GM12878 (cell line): Measurements from ENCODE around the gene PPL. TPM values are rescaled to one million over a fixed set of nuclear protein-coding genes. Genes with fewer than 3 reads are reported as not detected.

Experiments used
- ATAC-seq: fragments of 200-7000 bp; cut with Tn5 transposase; 3 replicates; pipeline ENCODE4 v1.9.1; 2020; ENCODE audit warnings: mild to moderate bottlenecking, moderate library complexity
- BruUV-seq: library from RNA; stranded (reverse); fragments of 400-500 nt; replicated peaks from 2 replicates; lab custom pipeline; 2021; lab: Mats Ljungman, UMichigan
- CTCF ChIA-PET: fragments of 300-600 bp; sonication (Branson Sonifier 250); formaldehyde crosslinking; extraction: SDS; loops from one replicate; lab custom pipeline; 2021; ENCODE audit warnings: inconsistent platforms; lab: Yijun Ruan, JAX
- POLR2A ChIA-PET: fragments of 350-600 bp; formaldehyde crosslinking; extraction: SDS; loops from one replicate; lab custom pipeline; 2021; ENCODE audit warnings: inconsistent platforms; lab: Charles Lee
- RAD21 ChIA-PET: fragments of 300-600 bp; sonication (Branson Sonifier 250); formaldehyde crosslinking; loops from one replicate; lab custom pipeline; 2023; ENCODE audit warnings: antibody characterized with exemption; ENCODE audit not compliant: unreplicated experiment; lab: Charles Lee
- SMC1A ChIA-PET: fragments of 300-600 bp; sonication (Branson Sonifier 250); formaldehyde crosslinking; loops from one replicate; lab custom pipeline; 2023; ENCODE audit not compliant: unreplicated experiment, uncharacterized antibody; lab: Charles Lee
- DNase-seq: peaks from one replicate; pipeline ENCODE4 v3.0.0-alpha.2; 2011; ENCODE audit warnings: low read depth, low spot score
- FAIRE-seq: peaks from 3 replicates; lab custom pipeline; 2011; peaks lifted over from hg19 to GRCh38; lab: Jason Lieb, UNC
- H2AFZ ChIP-seq: 2 replicates; pipeline ENCODE4 v1.6.0; 2011; ENCODE audit warnings: low read depth, low read length, control low read depth; ENCODE audit not compliant: control insufficient read depth
- H3K27ac ChIP-seq: 2 replicates; pipeline ENCODE4 v1.5.1; 2011; ENCODE audit warnings: control low read depth; ENCODE audit not compliant: control insufficient read depth, insufficient read depth
- H3K27me3 ChIP-seq, 2 experiments: replicated peaks in 1 of 2; 2 replicates each; pipeline versions ENCODE4 v1.6.0 to v1.6.1; 2011; ENCODE audit warnings: low read length in 1 of 2; ENCODE audit not compliant: control insufficient read depth in 2 of 2, insufficient read depth in 2 of 2
- H3K36me3 ChIP-seq, 2 experiments: 2 replicates each; pipeline ENCODE4 v1.5.1; 2011; ENCODE audit warnings: low read length in 1 of 2; ENCODE audit not compliant: control insufficient read depth in 2 of 2, insufficient read depth in 2 of 2
- H3K4me1 ChIP-seq: 2 replicates; pipeline ENCODE4 v1.6.1; 2011; ENCODE audit warnings: mild to moderate bottlenecking, low read length, moderate library complexity, mixed read lengths; ENCODE audit not compliant: control insufficient read depth, insufficient read depth
- H3K4me2 ChIP-seq: 2 replicates; pipeline ENCODE4 v1.6.0; 2011; ENCODE audit warnings: control low read depth; ENCODE audit not compliant: control insufficient read depth, insufficient read depth
- H3K4me3 ChIP-seq: fragments of 200-600 bp; sonication (generic); 2 replicates; pipeline ENCODE4 v1.5.1; 2016
- H3K79me2 ChIP-seq: 2 replicates; pipeline ENCODE4 v1.6.0; 2011; ENCODE audit warnings: low read length; ENCODE audit not compliant: control insufficient read depth, insufficient read depth
- H3K9ac ChIP-seq: 2 replicates; pipeline ENCODE4 v1.8.0; 2011; ENCODE audit warnings: low read length, control low read depth, mixed read lengths; ENCODE audit not compliant: control insufficient read depth, insufficient read depth
- H3K9me3 ChIP-seq: replicated peaks from 3 replicates; pipeline ENCODE4 v1.5.1; 2011; ENCODE audit warnings: mild to moderate bottlenecking, low read length; ENCODE audit not compliant: control insufficient read depth, insufficient read depth
- H4K20me1 ChIP-seq: 2 replicates; pipeline ENCODE4 v1.6.0; 2011; ENCODE audit not compliant: control insufficient read depth, insufficient read depth
- BHLHE40 ChIP-seq, 2 experiments: fragments of 450-650 bp in 1 of 2; IDR thresholded peaks; 2 replicates each; pipeline ENCODE4 v1.6.1; 2011 to 2017; ENCODE audit warnings: low read depth in 2 of 2, borderline replicate concordance in 1 of 2, improper control_type of control experiment in 1 of 2, low read length in 1 of 2, mild to moderate bottlenecking in 1 of 2
- CREM ChIP-seq: IDR thresholded peaks from 2 replicates; pipeline ENCODE4 v1.6.1; 2014; ENCODE audit warnings: antibody characterized with exemption, low read depth
- IKZF2 ChIP-seq, 2 experiments: fragments of 450-650 bp; IDR thresholded peaks; 2 replicates each; pipeline ENCODE4 v1.6.1; 2017; ENCODE audit warnings: mild to moderate bottlenecking in 2 of 2, moderate library complexity in 2 of 2
- KAT2A ChIP-seq: conservative IDR thresholded peaks from 2 replicates; pipeline ENCODE4 v1.6.1; 2011; ENCODE audit warnings: low read depth, low read length; ENCODE audit not compliant: control insufficient read depth
- MEF2A ChIP-seq: IDR thresholded peaks from 2 replicates; pipeline ENCODE4 v1.6.1; 2011; ENCODE audit warnings: low read depth, mild to moderate bottlenecking, low read length, moderate library complexity; ENCODE audit not compliant: insufficient read depth
- WGBS: methylation state at CpG from one replicate; pipeline ENCODE4 v1.1.6; 2016; ENCODE audit warnings: low lambda C conversion rate; ENCODE audit not compliant: insufficient replicate concordance, insufficient coverage; ENCODE audit errors: missing lambda C conversion rate; 5-methylcytosine and 5-hydroxymethylcytosine counted together
- in situ Hi-C: fragments of 300-500 bp; cut with MboI; formaldehyde crosslinking; loops from 9 replicates; pipeline ENCODE4 v1.14.3; 2018; ENCODE audit warnings: mixed read lengths
- intact Hi-C: fragments of 100-400 bp; cut with micrococcal nuclease; formaldehyde crosslinking; loops from one replicate; pipeline ENCODE4 v1.14.2; 2022; ENCODE audit not compliant: unreplicated experiment
- polyA plus RNA-seq, 11 experiments: library from polyadenylated mRNA; depleted of rRNA in 4 of 11; unstranded in 6 of 11; stranded (reverse) in 5 of 11; fragments of >200 nt; fragmentation: Nextera tagmentation in 4 of 11; fragmentation: Illumina TruSeq in 1 of 11; extraction: Ambion mirVana in 4 of 11; extraction: Trizol in 1 of 11; gene quantifications; 1 replicate in 1 of 11; 2 replicates in 10 of 11; pipeline versions ENCODE4 v1.2.1 to v1.2.3, GENCODE V29; 2011 to 2016; ENCODE audit warnings: inconsistent platforms in 2 of 11, missing spikeins in 2 of 11, low read depth in 1 of 11
- total RNA-seq, 4 experiments: library from RNA; depleted of rRNA in 3 of 4; stranded (reverse); fragments of >200 nt in 3 of 4; fragmentation: Illumina TruSeq in 1 of 4; extraction: Trizol in 1 of 4; gene quantifications; 2 replicates each; pipeline versions ENCODE4 v1.2.1 to v1.2.3, GENCODE V29; 2013 to 2021
- TF ChIP-seq, protein P1 (sequence below): fragments of 450-650 bp; IDR thresholded peaks from 2 replicates; pipeline ENCODE4 v1.6.1; 2018; ENCODE audit warnings: mild to moderate bottlenecking, low read depth, moderate library complexity; ENCODE audit not compliant: partially characterized antibody
- TF ChIP-seq, protein P2 (sequence below): IDR thresholded peaks from 2 replicates; pipeline ENCODE4 v1.6.1; 2012; ENCODE audit warnings: improper control_type of control experiment, low read depth, low read length; ENCODE audit not compliant: insufficient replicate concordance
- TF ChIP-seq, protein P3 (sequence below): fragments of 450-650 bp; IDR thresholded peaks from 2 replicates; pipeline ENCODE4 v1.6.1; 2017; ENCODE audit warnings: low read depth, mild to moderate bottlenecking, moderate library complexity
- TF ChIP-seq, protein P4 (sequence below): fragments of 150-350 bp; IDR thresholded peaks from 2 replicates; pipeline ENCODE4 v1.6.1; 2014; ENCODE audit warnings: mild to moderate bottlenecking, low read depth, low read length

PPL gene
- total and polyA plus RNA-seq, 10 of the 15 experiments (the other 5 are each of a cell fraction or from before 2014, with no cell fraction given) = 0.03 to 0.47 (median 0.05) TPM; not detected in 2

DNA sequence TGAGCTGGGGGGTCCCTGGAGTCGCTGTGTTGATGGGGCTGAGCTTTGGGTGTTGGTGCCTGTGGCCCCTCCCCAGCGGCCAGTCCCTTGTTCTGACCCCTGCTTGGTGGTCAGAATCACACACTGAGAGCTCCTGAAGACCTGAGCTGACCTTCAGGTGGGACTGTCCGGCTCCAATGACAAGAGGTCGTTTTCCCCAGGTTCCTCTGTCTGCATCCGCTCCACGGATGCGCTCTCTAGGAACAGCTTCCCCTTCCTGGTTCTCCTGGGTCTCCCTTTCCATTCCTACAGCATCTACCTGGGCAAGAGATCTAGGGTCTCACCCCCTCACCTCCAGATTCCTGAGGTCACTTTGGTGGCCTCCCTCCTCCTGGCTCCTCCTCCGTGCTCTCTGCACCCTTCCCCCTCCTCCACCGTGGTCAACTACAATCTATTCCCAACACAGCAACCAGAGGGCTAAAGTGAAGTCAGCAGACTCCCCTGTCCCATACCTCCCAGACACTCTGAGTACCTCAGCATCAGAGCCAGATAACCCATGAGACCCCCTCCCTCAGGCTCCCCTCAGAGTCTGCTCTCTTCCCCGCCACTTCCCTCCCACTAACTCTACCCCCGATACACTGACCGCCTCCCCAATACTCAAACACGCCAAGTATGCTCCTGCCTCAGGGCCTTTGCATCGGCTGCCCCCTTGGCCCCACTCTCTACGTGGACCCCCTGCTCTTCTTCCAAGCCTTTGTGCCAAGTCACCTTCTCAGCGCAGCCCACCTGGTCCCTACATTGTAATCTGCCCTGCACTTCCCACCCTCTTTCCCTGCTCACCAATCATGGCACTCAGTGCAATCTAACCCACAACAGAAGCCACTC, 12.2 kb upstream of the PPL start:
- SMC1A ChIA-PET = no interaction called here
- intact Hi-C loops (no loop called here), in situ Hi-C loops (no loop called here)
- no peak overlapping the region for H3K4me3 ChIP-seq
- no peak overlapping the region for H3K9ac ChIP-seq
- no peaks in the 10 kb centered on the region for H3K9me3 ChIP-seq
- no peak for DNase-seq
- no peaks in the 10 kb centered on the region for H3K4me1 ChIP-seq
- no peak overlapping the region for H2AFZ ChIP-seq
- H4K20me1 ChIP-seq = no peaks in the 10 kb centered on the region
- no peaks in the 10 kb centered on the region for H3K36me3 ChIP-seq
- no peak overlapping the region for H3K27ac ChIP-seq
- BruUV-seq = no TSS peak
- no peak for ATAC-seq
- RAD21 ChIA-PET = no interaction called here
- H3K27me3 ChIP-seq = no peaks in the 10 kb centered on the region
- 51% methylated on average over 16 of the region's 16 CpGs for WGBS
- no peaks in the 10 kb centered on the region for H3K79me2 ChIP-seq
- no peak overlapping the region for H3K4me2 ChIP-seq
- POLR2A ChIA-PET = no interaction called here
- FAIRE-seq = no peak
- CTCF ChIA-PET = no interaction called here
- TF ChIP-seq MEF2A (no peak), KAT2A (no peak), IKZF2 (IDR thresholded peaks at IDR 0.05) (no peak), BHLHE40 (IDR thresholded peaks at IDR 0.05; ENCODE audit: borderline replicate concordance in 1 of 2, low read depth in 2 of 2, low read length in 1 of 2) (no peak), CREM (no peak)
- TF ChIP-seq, protein P1, sequence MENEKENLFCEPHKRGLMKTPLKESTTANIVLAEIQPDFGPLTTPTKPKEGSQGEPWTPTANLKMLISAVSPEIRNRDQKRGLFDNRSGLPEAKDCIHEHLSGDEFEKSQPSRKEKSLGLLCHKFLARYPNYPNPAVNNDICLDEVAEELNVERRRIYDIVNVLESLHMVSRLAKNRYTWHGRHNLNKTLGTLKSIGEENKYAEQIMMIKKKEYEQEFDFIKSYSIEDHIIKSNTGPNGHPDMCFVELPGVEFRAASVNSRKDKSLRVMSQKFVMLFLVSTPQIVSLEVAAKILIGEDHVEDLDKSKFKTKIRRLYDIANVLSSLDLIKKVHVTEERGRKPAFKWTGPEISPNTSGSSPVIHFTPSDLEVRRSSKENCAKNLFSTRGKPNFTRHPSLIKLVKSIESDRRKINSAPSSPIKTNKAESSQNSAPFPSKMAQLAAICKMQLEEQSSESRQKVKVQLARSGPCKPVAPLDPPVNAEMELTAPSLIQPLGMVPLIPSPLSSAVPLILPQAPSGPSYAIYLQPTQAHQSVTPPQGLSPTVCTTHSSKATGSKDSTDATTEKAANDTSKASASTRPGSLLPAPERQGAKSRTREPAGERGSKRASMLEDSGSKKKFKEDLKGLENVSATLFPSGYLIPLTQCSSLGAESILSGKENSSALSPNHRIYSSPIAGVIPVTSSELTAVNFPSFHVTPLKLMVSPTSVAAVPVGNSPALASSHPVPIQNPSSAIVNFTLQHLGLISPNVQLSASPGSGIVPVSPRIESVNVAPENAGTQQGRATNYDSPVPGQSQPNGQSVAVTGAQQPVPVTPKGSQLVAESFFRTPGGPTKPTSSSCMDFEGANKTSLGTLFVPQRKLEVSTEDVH = no peak
- TF ChIP-seq, protein P2, sequence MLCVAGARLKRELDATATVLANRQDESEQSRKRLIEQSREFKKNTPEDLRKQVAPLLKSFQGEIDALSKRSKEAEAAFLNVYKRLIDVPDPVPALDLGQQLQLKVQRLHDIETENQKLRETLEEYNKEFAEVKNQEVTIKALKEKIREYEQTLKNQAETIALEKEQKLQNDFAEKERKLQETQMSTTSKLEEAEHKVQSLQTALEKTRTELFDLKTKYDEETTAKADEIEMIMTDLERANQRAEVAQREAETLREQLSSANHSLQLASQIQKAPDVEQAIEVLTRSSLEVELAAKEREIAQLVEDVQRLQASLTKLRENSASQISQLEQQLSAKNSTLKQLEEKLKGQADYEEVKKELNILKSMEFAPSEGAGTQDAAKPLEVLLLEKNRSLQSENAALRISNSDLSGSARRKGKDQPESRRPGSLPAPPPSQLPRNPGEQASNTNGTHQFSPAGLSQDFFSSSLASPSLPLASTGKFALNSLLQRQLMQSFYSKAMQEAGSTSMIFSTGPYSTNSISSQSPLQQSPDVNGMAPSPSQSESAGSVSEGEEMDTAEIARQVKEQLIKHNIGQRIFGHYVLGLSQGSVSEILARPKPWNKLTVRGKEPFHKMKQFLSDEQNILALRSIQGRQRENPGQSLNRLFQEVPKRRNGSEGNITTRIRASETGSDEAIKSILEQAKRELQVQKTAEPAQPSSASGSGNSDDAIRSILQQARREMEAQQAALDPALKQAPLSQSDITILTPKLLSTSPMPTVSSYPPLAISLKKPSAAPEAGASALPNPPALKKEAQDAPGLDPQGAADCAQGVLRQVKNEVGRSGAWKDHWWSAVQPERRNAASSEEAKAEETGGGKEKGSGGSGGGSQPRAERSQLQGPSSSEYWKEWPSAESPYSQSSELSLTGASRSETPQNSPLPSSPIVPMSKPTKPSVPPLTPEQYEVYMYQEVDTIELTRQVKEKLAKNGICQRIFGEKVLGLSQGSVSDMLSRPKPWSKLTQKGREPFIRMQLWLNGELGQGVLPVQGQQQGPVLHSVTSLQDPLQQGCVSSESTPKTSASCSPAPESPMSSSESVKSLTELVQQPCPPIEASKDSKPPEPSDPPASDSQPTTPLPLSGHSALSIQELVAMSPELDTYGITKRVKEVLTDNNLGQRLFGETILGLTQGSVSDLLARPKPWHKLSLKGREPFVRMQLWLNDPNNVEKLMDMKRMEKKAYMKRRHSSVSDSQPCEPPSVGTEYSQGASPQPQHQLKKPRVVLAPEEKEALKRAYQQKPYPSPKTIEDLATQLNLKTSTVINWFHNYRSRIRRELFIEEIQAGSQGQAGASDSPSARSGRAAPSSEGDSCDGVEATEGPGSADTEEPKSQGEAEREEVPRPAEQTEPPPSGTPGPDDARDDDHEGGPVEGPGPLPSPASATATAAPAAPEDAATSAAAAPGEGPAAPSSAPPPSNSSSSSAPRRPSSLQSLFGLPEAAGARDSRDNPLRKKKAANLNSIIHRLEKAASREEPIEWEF = no peak
- TF ChIP-seq, protein P3, sequence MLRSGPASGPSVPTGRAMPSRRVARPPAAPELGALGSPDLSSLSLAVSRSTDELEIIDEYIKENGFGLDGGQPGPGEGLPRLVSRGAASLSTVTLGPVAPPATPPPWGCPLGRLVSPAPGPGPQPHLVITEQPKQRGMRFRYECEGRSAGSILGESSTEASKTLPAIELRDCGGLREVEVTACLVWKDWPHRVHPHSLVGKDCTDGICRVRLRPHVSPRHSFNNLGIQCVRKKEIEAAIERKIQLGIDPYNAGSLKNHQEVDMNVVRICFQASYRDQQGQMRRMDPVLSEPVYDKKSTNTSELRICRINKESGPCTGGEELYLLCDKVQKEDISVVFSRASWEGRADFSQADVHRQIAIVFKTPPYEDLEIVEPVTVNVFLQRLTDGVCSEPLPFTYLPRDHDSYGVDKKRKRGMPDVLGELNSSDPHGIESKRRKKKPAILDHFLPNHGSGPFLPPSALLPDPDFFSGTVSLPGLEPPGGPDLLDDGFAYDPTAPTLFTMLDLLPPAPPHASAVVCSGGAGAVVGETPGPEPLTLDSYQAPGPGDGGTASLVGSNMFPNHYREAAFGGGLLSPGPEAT = no peak
- TF ChIP-seq, protein P4, sequence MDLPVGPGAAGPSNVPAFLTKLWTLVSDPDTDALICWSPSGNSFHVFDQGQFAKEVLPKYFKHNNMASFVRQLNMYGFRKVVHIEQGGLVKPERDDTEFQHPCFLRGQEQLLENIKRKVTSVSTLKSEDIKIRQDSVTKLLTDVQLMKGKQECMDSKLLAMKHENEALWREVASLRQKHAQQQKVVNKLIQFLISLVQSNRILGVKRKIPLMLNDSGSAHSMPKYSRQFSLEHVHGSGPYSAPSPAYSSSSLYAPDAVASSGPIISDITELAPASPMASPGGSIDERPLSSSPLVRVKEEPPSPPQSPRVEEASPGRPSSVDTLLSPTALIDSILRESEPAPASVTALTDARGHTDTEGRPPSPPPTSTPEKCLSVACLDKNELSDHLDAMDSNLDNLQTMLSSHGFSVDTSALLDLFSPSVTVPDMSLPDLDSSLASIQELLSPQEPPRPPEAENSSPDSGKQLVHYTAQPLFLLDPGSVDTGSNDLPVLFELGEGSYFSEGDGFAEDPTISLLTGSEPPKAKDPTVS = no peak
